GM23248 (cell line): ENCODE measurements around the gene GSK3A.

Experiments used
- EZH2 ChIP-seq: fragments of 200-600 bp; sonication (generic); IDR thresholded peaks from 2 replicates; pipeline ENCODE4 v1.6.1; 2018; ENCODE audit warnings: antibody characterized with exemption, mild to moderate bottlenecking; ENCODE audit not compliant: insufficient read depth, poor library complexity, severe bottlenecking
- EZH2phosphoT487 ChIP-seq: fragments of 200-600 bp; sonication (generic); IDR thresholded peaks from 2 replicates; pipeline ENCODE4 v1.6.1; 2018; ENCODE audit warnings: antibody characterized with exemption, moderate library complexity, mild to moderate bottlenecking, low read depth; ENCODE audit not compliant: insufficient read depth

DNA sequence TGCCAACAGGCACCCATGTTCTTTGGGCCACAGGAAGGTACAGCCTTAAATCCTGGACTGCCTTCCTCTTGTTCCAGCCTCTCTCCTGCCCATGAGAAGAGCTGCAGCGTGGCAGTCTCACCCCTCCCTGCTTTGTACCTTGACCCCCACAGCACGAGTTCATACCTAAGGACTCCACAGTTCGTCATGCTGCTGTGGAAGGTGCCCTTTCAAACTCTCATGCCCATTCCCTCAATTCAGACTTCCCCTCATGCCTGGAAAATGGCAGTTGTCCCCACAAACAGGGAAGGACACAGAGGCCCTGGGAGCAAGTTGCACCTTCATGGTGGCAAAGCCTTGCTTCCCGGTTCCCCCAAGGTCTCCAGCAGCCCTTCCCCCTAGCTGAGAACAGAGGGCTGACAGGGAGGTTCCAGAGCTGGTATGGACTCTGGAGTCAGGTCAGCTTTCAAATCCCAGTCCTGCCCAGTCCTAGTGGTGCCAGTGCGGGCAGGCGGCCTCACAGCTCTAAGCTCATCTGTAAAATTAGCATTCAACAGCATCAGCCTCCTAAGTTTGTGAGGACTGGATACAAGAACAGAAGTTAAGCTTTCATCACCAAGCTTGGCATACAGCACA is 8.6 kb downstream of the GSK3A start:
- TF ChIP-seq EZH2phosphoT487: no peak
- TF ChIP-seq EZH2: no peak
